ENCODE results near the gene ZGPAT. TPM values are rescaled to one million over a fixed set of nuclear protein-coding genes. Genes with fewer than 3 reads are reported as not detected.

The ZGPAT gene
- total RNA-seq, 4 donors from 2014 or later: 13.9 to 20.0 (median 16.6) TPM

DNA sequence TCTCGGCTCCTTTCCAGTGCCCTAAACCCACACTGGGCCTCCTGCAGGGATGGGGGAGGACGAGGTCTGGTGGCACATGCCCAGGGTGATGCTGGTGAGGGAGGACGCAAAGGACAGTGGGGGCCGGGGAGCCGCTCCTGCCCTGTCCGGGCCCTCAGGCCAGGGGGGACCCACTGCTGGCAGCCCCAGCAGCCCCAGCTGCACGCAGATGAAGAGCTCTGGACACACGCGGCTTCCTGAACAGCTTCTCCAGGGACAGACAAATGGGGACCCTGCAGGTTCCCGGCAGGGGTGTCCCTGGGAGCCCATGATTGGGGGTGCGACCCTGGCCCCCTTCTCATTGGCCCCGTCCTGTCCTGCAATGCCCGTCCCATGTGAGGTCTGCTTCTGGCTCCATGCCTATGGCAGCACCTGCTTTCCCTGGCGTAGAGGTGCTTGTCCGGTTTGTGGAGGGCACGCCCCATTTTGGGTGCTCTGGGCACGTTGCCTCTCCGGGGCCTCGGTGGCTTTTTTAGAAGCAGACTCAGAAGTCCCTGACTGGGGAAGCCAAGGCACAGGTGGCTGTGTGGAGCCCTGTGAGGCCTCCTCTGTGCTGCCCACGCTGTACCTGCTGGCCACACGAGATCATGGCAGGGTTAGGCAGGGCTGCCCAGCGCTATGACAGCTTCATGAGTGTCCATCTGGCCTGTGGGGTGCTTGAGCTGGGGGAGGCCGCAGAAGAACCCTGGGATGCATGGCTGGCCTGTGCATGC lies 26.8 kb upstream of the ZGPAT start:
- TF ChIP-seq, protein P1, sequence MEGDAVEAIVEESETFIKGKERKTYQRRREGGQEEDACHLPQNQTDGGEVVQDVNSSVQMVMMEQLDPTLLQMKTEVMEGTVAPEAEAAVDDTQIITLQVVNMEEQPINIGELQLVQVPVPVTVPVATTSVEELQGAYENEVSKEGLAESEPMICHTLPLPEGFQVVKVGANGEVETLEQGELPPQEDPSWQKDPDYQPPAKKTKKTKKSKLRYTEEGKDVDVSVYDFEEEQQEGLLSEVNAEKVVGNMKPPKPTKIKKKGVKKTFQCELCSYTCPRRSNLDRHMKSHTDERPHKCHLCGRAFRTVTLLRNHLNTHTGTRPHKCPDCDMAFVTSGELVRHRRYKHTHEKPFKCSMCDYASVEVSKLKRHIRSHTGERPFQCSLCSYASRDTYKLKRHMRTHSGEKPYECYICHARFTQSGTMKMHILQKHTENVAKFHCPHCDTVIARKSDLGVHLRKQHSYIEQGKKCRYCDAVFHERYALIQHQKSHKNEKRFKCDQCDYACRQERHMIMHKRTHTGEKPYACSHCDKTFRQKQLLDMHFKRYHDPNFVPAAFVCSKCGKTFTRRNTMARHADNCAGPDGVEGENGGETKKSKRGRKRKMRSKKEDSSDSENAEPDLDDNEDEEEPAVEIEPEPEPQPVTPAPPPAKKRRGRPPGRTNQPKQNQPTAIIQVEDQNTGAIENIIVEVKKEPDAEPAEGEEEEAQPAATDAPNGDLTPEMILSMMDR (IDR thresholded peaks at IDR 0.05; ENCODE audit: low read depth): no peak

DNA sequence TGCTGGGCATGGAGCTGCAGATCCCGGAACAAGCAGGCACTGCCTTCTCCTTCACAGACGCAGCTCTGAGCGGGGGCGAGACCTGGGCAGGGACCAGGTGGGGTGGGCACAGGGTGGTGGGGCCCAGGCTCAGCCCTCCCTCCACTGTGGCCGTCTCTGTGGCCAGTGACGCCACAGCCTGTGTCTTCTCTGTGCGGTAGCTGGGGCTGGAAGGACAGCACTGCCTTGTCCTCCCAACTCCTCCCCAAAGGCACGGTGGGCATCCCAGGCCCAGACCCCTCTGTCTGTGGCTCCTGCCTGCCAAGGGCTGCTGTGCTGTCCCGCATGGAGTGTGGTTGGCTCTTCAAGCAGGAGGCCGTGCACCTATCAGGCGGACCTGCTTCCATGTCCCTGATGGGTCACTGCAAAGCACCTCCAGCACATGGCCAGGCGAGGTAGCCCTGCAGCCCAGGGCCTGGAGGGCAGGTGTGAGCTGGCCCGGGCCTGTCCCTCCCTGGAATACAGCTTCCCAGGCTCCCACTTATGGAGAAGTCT lies 26.2 kb upstream of the ZGPAT start:
- TF ChIP-seq, protein P1 (IDR thresholded peaks at IDR 0.05; ENCODE audit: low read depth): no peak

DNA sequence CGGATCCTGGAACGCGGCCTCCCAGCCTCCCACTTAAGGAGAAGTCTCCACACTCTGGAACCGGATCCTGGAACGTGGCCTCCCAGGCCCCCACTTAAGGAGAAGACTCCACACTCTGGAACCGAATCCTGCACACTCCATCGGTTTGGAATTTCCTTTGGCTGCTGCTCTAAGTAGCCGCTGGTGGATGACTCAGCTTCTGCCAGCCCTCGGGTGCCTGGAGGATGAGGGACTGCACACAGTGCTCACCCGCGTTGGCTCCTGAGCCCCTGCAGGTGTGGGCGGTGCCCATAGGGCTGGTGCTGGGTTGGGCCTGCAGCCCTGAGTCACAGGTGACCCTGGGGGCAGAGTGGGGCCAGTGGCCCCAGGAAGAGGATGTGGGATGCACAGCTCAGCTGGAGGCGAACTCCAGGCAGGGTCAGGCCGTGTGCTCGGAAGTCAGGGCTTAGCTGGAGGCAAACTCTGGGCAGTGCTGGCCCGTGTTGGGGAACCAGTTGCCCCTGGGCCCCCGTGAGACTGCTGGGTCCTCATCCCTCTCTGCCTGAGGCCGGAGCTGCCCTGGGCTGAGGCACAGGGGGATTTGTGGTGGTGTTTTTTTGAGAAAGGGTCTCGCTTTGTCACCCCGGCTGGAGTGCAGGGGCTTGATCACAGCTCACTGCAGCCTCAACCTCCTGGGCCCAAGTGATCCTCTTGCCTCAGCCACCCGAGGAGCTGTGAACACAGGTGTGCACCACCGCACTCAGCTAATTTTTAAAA lies 25.3 kb upstream of the ZGPAT start:
- TF ChIP-seq, protein P1 (IDR thresholded peaks at IDR 0.05; ENCODE audit: low read depth): no peak

DNA sequence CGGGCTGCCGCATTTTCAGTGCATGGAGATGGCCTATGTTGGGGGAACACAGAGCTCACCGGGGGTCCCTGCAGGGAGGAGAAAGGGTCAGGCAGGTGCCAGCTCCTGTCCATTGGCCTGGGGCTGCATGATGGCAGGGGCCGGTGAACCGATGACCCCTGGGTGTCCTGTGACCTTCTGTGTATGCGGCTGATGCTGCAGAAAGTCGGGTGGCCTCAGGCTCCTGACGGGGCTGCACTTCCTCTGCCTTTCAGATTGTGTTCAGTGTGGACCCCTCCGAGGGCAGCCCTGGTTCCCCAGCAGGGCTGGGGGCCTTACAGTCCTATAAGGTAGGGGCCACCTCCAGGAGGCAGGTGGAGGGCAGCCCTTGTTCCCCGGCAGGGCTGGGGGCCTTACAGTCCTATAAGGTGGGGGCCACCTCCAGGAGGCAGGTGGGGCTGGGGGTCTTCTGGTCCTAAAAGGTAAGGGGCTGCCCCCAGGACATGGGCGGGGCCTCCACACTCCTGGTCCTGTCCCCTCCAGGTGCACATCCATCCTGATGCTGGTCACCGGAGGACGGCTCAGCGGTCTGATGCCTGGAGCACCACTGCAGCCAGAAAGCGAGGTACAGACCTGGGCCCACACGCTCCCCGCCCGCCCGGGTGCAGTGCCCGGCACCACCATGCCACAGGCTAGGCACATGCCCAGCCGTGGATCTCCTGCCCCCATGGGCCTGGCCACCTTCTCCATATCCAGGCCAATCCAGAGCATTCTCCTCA lies 22.4 kb upstream of the ZGPAT start:
- TF ChIP-seq, protein P1 (IDR thresholded peaks at IDR 0.05; ENCODE audit: low read depth): no peak

DNA sequence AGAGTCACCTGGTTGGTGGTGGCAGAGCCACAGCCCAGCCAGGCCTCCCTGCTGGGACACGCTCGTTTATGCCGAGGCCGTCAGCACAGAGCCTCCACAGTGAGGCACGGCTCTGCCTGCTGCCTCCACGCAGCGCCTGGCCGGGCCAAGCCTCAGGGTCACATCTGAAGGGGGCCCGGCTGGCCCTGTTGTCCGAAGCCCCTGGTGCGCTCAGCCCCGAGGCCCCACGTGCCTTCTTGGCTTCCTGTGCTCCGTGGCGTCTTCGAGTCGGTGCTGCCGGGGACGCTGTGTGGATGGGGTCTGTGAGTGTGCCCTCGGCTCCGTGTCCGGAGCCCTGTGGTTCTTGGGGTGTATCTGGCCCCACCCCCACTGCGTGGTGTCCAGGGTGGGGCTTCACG lies 21.7 kb upstream of the ZGPAT start:
- TF ChIP-seq, protein P1 (IDR thresholded peaks at IDR 0.05; ENCODE audit: low read depth): no peak

DNA sequence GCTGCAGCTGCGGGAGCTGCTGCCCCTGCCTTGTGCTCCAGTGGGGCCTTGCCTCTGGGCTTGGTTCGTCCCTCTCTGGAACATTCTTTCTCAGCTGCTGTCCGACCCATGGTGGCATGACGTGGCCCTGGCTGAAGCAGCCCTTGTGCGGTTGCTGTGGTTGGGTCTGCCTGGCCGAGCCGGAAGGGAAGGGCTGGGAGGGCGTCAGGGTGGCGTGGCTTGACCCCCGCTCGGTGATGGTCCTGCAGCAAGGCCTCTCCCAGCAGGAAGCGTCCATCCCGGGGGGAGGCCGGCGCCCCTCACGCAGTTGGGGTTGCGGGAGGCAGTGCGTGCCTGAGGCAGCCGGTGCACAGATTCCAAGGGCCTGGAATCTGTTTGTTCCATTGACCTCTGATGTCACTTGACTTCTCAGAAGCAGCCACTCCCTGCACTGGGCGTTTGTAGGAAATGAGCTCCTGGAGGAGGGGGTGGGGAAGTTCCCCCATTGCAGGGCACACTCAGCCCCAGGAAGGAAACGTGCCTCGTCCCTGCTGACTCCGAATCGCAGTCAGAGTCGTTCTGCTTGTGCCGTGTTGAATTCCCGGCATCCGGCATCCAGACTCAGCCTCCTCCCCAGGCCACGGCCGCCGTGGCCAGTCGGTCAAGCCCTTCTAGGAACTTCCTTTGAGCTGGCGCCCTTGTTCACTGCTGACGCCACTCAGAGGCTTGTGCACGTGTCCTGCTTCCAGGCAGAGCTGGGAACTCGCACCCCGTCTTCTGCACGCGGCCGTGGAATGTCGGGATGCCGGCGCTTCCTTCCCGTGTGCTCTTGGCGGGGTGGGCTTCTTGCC lies 21.1 kb upstream of the ZGPAT start:
- TF ChIP-seq, protein P1 (IDR thresholded peaks at IDR 0.05; ENCODE audit: low read depth): no peak
